HG03457 (cell line): Measurements from ENCODE around the gene CTPS1.

Experiments
- ATAC-seq: cut with Tn5 transposase; IDR thresholded peaks from one replicate; pipeline ENCODE4 v1.9.1; 2021; ENCODE audit warnings: moderate number of reproducible peaks; ENCODE audit not compliant: unreplicated experiment

CTPS1 gene

GRCh38 chr1:40979241-40980067 is at the start of gene CTPS1:
TSS of gene CTPS1 (plus strand) at chr1:40979696. CDS start at chr1:40983291, 3,595 bp downstream.
- peak; percentile 66 for ATAC-seq

GRCh38 chr1:40930174-40930964 is 49.1 kb upstream of the CTPS1 start:
- ATAC-seq = no peak

- no peak for ATAC-seq
Measured at GRCh38 chr1:40931601-40932000, 47.9 kb upstream of the CTPS1 start.

GRCh38 chr1:40932006-40932405 is 47.5 kb upstream of the CTPS1 start:
- no peak for ATAC-seq

- ATAC-seq = no peak
Measured at GRCh38 chr1:40936931-40937339, 42.6 kb upstream of the CTPS1 start.

- no peak for ATAC-seq
Measured at GRCh38 chr1:40938393-40938792, 41.1 kb upstream of the CTPS1 start.

- ATAC-seq = no peak
Measured at GRCh38 chr1:40939320-40940059, 40.0 kb upstream of the CTPS1 start.

- ATAC-seq = no peak
Measured at GRCh38 chr1:40944326-40944725, 35.2 kb upstream of the CTPS1 start.

- no peak for ATAC-seq
Measured at GRCh38 chr1:40944841-40945430, 34.6 kb upstream of the CTPS1 start.

GRCh38 chr1:40945491-40945973 is 34.0 kb upstream of the CTPS1 start:
- ATAC-seq = no peak

GRCh38 chr1:40948741-40949443 is 30.6 kb upstream of the CTPS1 start:
- no peak for ATAC-seq

GRCh38 chr1:40949563-40949962 is 29.9 kb upstream of the CTPS1 start:
- no peak for ATAC-seq

- ATAC-seq = no peak
Measured at GRCh38 chr1:40951943-40952743, 27.4 kb upstream of the CTPS1 start.

- ATAC-seq = no peak
Measured at GRCh38 chr1:40952744-40953315, 26.7 kb upstream of the CTPS1 start.

- no peak for ATAC-seq
Measured at GRCh38 chr1:40954626-40955025, 24.9 kb upstream of the CTPS1 start.

- ATAC-seq = no peak
Measured at GRCh38 chr1:40955266-40955665, 24.2 kb upstream of the CTPS1 start.

GRCh38 chr1:40956407-40956806 is 23.1 kb upstream of the CTPS1 start:
- ATAC-seq = no peak

GRCh38 chr1:40958210-40958609 is 21.3 kb upstream of the CTPS1 start:
- no peak for ATAC-seq

- no peak for ATAC-seq
Measured at GRCh38 chr1:40965531-40965930, 14.0 kb upstream of the CTPS1 start.
